ENCODE results near the gene COL24A1.

COL24A1 gene

DNA sequence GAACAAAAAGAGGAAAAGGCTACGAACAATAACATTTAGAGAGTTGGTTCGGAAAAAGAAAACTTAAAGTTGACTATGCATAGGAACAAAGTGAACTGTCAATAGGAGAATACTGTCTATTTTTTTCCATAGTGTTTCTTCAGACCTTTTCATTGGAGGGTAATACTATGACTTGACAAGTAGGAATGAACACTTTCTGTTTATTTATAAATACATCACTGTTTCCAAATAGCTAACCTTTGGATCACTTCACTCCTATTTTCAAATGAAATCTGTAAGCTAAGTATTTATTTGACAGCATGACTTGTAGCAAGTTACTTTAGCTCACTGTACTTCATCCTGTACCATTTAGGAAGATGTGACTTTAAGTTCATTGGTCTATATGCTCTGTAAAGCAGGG lies 221.3 kb downstream of the COL24A1 start:
- Histone ChIP-seq H4K20me1 (ENCODE audit: insufficient read depth, low read length) (no peaks in the 10 kb centered on the region), H3K9me3 (ENCODE audit: low read length) (no peaks in the 10 kb centered on the region), H3K27ac (ENCODE audit: low read depth, low read length, poor library complexity, severe bottlenecking) (no peak overlapping the region), H3K9ac (ENCODE audit: low read length) (no peak overlapping the region), H3K4me2 (ENCODE audit: low read length) (no peak overlapping the region), H3K36me3 (ENCODE audit: insufficient read depth, low read length) (no peaks in the 10 kb centered on the region), H2AFZ (ENCODE audit: low read length) (no peak overlapping the region), H3K27me3 (ENCODE audit: insufficient read depth, low read length) (no peaks in the 10 kb centered on the region), H3F3A (ENCODE audit: insufficient read depth, low read length) (no peaks in the 10 kb centered on the region), H3K4me1 (ENCODE audit: insufficient read depth, low read length, severe bottlenecking) (no peaks in the 10 kb centered on the region), H3K9me2 (ENCODE audit: low read depth, low read length) (no peaks in the 10 kb centered on the region), H3K4me3 (ENCODE audit: low read depth, low read length, poor library complexity, severe bottlenecking) (no peak overlapping the region), H3K79me2 (ENCODE audit: insufficient read depth, low read length) (no peaks in the 10 kb centered on the region)
- TF ChIP-seq CTCF (IDR thresholded peaks at IDR 0.05; ENCODE audit: low read length), result no peak
- no peak for TF ChIP-seq EZH2 (IDR thresholded peaks at IDR 0.05; ENCODE audit: borderline replicate concordance, low read length)

GRCh38 chr1:85934516-85934915 lies 222.1 kb downstream of the COL24A1 start:
- no peak overlapping the region for H3K4me3 ChIP-seq (ENCODE audit: low read depth, low read length, poor library complexity, severe bottlenecking)
- H2AFZ ChIP-seq (ENCODE audit: low read length), result no peak overlapping the region
- TF ChIP-seq CTCF (IDR thresholded peaks at IDR 0.05; ENCODE audit: low read length), result no peak
- TF ChIP-seq EZH2 (IDR thresholded peaks at IDR 0.05; ENCODE audit: borderline replicate concordance, low read length), result no peak
- H3K27ac ChIP-seq (ENCODE audit: low read depth, low read length, poor library complexity, severe bottlenecking), result no peak overlapping the region
- no peaks in the 10 kb centered on the region for H3K9me2 ChIP-seq (ENCODE audit: low read depth, low read length)
- no peak overlapping the region for H3K4me2 ChIP-seq (ENCODE audit: low read length)
- H4K20me1 ChIP-seq (ENCODE audit: insufficient read depth, low read length), result no peaks in the 10 kb centered on the region
- no peaks in the 10 kb centered on the region for H3F3A ChIP-seq (ENCODE audit: insufficient read depth, low read length)
- H3K36me3 ChIP-seq (ENCODE audit: insufficient read depth, low read length), result no peaks in the 10 kb centered on the region
- H3K9me3 ChIP-seq (ENCODE audit: low read length), result no peaks in the 10 kb centered on the region
- no peaks in the 10 kb centered on the region for H3K4me1 ChIP-seq (ENCODE audit: insufficient read depth, low read length, severe bottlenecking)
- no peak overlapping the region for H3K9ac ChIP-seq (ENCODE audit: low read length)
- no peaks in the 10 kb centered on the region for H3K27me3 ChIP-seq (ENCODE audit: insufficient read depth, low read length)
- H3K79me2 ChIP-seq (ENCODE audit: insufficient read depth, low read length), result no peaks in the 10 kb centered on the region

GRCh38 chr1:85933961-85934360 lies 222.6 kb downstream of the COL24A1 start:
- no peak overlapping the region for H3K27ac ChIP-seq (ENCODE audit: low read depth, low read length, poor library complexity, severe bottlenecking)
- H3K27me3 ChIP-seq (ENCODE audit: insufficient read depth, low read length), result no peaks in the 10 kb centered on the region
- no peaks in the 10 kb centered on the region for H3K79me2 ChIP-seq (ENCODE audit: insufficient read depth, low read length)
- no peaks in the 10 kb centered on the region for H3K36me3 ChIP-seq (ENCODE audit: insufficient read depth, low read length)
- no peak overlapping the region for H2AFZ ChIP-seq (ENCODE audit: low read length)
- H3K4me1 ChIP-seq (ENCODE audit: insufficient read depth, low read length, severe bottlenecking), result no peaks in the 10 kb centered on the region
- no peaks in the 10 kb centered on the region for H3K9me3 ChIP-seq (ENCODE audit: low read length)
- no peak overlapping the region for H3K9ac ChIP-seq (ENCODE audit: low read length)
- no peaks in the 10 kb centered on the region for H3F3A ChIP-seq (ENCODE audit: insufficient read depth, low read length)
- no peaks in the 10 kb centered on the region for H3K9me2 ChIP-seq (ENCODE audit: low read depth, low read length)
- H3K4me3 ChIP-seq (ENCODE audit: low read depth, low read length, poor library complexity, severe bottlenecking), result no peak overlapping the region
- H4K20me1 ChIP-seq (ENCODE audit: insufficient read depth, low read length), result no peaks in the 10 kb centered on the region
- TF ChIP-seq CTCF (IDR thresholded peaks at IDR 0.05; ENCODE audit: low read length) (no peak), EZH2 (IDR thresholded peaks at IDR 0.05; ENCODE audit: borderline replicate concordance, low read length) (no peak)
- H3K4me2 ChIP-seq (ENCODE audit: low read length), result no peak overlapping the region

Measured in OCI-LY1 (cell line).